IPS-20b (cell line): ENCODE data around the gene GSG1L.

Experiments
- H3K27ac ChIP-seq: one replicate; pipeline ENCODE4 v1.5.1; 2013; ENCODE audit warnings: low read length
- H3K27me3 ChIP-seq: 2 replicates; pipeline ENCODE4 v1.6.1; 2013; ENCODE audit warnings: mild to moderate bottlenecking, low read length, inconsistent platforms; ENCODE audit not compliant: insufficient read depth
- H3K36me3 ChIP-seq: 2 replicates; pipeline ENCODE4 v1.6.1; 2013; ENCODE audit warnings: low read depth, mild to moderate bottlenecking, inconsistent platforms, low read length, moderate library complexity; ENCODE audit not compliant: insufficient read depth
- H3K4me1 ChIP-seq: 2 replicates; pipeline ENCODE4 v1.6.1; 2013; ENCODE audit warnings: mild to moderate bottlenecking, control low read depth, inconsistent platforms, low read length, moderate library complexity; ENCODE audit not compliant: insufficient read depth
- H3K4me3 ChIP-seq: 2 replicates; pipeline ENCODE4 v1.5.1; 2013; ENCODE audit warnings: mild to moderate bottlenecking, low read length, inconsistent platforms
- H3K9ac ChIP-seq: 2 replicates; pipeline ENCODE4 v1.6.1; 2013; ENCODE audit warnings: low read depth, mild to moderate bottlenecking, inconsistent platforms, low read length, moderate library complexity
- H3K9me3 ChIP-seq: 2 replicates; pipeline ENCODE4 v1.6.1; 2013; ENCODE audit warnings: mild to moderate bottlenecking, low read depth, low read length, inconsistent platforms; ENCODE audit not compliant: insufficient read depth

The GSG1L gene

DNA sequence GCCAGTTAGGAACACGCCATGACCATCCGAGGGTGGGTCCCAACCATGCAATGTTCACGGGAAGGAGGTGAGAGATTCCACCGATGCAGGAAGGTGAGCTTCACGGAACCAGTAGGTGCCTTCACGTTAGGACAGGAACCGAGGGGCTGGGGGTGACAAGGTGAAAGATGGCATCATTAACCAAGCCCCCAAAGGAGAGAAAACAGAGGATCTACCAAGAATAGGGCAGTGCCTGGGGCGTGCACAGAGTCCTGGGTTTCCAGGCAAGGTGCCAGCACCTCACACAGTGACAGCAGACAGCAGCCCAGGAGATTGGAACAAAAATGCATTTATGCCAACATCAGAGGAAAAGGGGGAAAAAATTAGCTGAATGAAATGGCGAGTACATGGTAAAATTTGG lies 137.9 kb downstream of the GSG1L start:
- Histone ChIP-seq H3K4me1 (no peaks in the 10 kb centered on the region; the same call in 1 of the 2 replicates), H3K9me3 (no peaks in the 10 kb centered on the region), H3K9ac (no peak overlapping the region), H3K36me3 (no peaks in the 10 kb centered on the region), H3K27ac (no peak overlapping the region), H3K4me3 (no peak overlapping the region), H3K27me3 (no peaks in the 10 kb centered on the region)

DNA sequence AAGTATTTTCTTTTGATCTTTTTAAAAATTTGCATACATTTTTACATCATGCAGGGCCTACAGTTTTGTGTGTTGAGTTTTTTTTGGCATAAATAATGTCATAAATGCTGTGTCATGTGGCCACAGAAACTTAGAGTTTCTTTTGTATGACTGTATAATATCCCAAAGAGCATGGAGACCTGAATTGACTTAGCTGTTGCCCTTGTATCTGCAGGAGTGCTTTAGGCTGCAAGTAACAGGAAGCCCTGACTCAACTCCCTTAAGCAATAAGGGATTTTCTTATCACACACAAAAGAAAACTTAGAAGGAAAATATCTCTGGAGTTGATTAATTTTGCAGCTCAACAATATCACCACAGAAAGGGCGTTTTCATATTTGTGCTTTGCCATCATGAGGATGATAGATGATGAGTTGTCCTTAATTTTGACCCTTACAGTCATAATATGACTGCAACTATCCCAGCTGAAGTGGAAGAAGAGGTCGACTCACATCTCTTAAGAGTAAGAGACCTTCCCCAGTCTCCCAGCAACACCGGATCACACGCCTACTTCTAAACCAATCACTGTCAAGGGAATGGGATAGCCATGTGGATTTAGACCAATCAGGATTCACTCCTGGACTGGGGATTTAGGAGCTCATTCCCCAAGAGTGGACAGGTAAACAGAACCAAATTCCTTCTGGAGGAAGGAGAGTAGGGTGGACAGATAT lies 138.9 kb downstream of the GSG1L start:
- no peak overlapping the region for H3K27ac ChIP-seq
- H3K4me1 ChIP-seq, result no peaks in the 10 kb centered on the region; the same call in 1 of the 2 replicates
- no peak overlapping the region for H3K9ac ChIP-seq
- no peaks in the 10 kb centered on the region for H3K36me3 ChIP-seq
- H3K4me3 ChIP-seq, result no peak overlapping the region
- no peaks in the 10 kb centered on the region for H3K27me3 ChIP-seq
- no peaks in the 10 kb centered on the region for H3K9me3 ChIP-seq

DNA sequence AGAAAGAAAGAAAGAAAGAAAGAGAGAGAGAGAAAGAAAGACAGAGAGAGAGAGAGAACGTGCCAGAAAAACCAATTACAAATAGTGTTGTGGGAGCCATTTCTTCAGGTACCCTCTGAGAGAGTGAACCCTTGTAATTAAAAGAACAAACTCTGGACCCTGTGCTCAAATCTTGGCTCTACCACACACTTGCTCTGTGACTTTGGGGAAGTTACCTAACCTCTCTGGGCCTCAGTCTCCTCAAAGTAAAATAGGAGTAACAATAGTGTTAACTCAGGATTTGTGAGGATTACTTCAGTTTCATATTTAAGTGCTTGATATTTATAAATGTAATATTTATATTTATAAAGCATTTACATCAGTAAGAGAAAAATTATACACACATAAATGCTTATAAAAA lies 139.8 kb downstream of the GSG1L start:
- Histone ChIP-seq H3K9ac (no peak overlapping the region), H3K4me1 (no peaks in the 10 kb centered on the region; the same call in 1 of the 2 replicates), H3K27ac (no peak overlapping the region), H3K4me3 (no peak overlapping the region), H3K27me3 (no peaks in the 10 kb centered on the region), H3K36me3 (no peaks in the 10 kb centered on the region), H3K9me3 (no peaks in the 10 kb centered on the region)

DNA sequence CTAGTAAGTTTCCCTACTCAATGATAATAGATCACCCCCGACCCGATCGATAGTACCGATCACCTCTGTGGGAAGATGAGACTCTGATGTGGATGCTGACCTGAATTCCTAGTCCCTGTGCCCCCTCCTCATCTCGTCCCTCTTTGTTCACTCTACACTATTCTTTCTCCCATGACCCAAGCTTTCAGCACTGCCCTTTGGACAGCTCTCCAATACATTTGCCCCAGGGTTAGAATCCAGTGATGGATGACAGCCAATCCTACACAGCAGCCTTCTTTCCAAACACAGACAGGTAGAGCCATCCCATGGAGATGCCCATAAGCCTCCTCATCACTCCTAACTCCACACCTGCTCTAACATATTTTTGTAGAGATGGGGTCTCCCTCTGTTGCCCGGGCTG lies 141.1 kb downstream of the GSG1L start:
- Histone ChIP-seq H3K4me1 (no peaks in the 10 kb centered on the region; the same call in 1 of the 2 replicates), H3K27me3 (no peaks in the 10 kb centered on the region), H3K9ac (no peak overlapping the region), H3K9me3 (no peaks in the 10 kb centered on the region), H3K36me3 (no peaks in the 10 kb centered on the region), H3K27ac (no peak overlapping the region), H3K4me3 (no peak overlapping the region)

DNA sequence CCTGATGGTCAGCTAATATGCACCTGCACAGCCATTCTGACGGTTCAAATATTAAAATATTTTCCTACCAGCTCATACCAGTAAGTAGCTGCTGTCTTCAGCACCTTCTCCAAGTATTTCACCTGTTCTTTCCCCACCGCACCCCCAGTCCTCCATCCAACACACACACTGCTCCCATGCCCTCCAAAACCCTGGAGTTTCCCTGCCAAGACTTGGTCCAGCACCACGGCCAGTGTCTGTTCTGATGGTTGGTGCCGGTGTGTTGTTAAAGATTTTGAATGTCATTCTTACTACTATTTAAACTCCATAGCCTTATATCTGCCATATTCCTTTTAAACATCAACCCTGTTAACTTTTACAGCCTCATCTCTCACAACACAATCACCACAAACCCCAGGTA lies 142.4 kb downstream of the GSG1L start:
- H3K27ac ChIP-seq, result no peak overlapping the region
- no peak overlapping the region for H3K4me3 ChIP-seq
- no peak overlapping the region for H3K9ac ChIP-seq
- H3K36me3 ChIP-seq, result no peaks in the 10 kb centered on the region
- H3K27me3 ChIP-seq, result no peaks in the 10 kb centered on the region
- H3K4me1 ChIP-seq, result peaks cover 3% of the 10 kb centered on the region; the same call in 1 of the 2 replicates
- no peaks in the 10 kb centered on the region for H3K9me3 ChIP-seq

DNA sequence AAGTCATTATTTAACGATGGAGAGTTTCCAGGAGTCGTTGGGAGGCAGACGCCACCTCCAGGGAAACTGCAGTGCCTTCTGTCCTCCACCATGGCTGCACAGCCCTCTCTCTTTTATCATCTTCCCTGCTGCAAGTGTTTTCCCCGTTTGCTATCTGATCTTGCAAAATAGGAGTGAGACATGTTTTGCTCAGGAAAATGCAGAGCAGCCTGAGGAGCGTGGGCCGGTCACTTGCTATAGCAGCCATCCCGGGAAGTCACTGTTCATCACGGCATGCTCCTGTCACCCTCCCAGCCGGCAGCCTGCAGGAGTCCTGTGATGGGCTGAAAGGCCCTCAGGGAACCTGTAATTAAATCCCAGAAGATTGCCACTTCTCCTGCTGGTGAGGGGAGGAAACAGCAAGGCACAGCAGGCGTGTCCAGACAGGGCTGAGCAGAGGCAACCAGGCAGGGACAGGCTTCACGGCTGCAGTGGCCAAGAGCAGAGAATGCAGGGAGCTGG lies 143.1 kb downstream of the GSG1L start:
- peaks cover 3% of the 10 kb centered on the region; the same call in 1 of the 2 replicates for H3K4me1 ChIP-seq
- no peak overlapping the region for H3K27ac ChIP-seq
- no peaks in the 10 kb centered on the region for H3K36me3 ChIP-seq
- no peaks in the 10 kb centered on the region for H3K9me3 ChIP-seq
- no peaks in the 10 kb centered on the region for H3K27me3 ChIP-seq
- H3K4me3 ChIP-seq, result peak overlapping the region; percentile 27; the same call in 1 of the 2 replicates
- H3K9ac ChIP-seq, result no peak overlapping the region

DNA sequence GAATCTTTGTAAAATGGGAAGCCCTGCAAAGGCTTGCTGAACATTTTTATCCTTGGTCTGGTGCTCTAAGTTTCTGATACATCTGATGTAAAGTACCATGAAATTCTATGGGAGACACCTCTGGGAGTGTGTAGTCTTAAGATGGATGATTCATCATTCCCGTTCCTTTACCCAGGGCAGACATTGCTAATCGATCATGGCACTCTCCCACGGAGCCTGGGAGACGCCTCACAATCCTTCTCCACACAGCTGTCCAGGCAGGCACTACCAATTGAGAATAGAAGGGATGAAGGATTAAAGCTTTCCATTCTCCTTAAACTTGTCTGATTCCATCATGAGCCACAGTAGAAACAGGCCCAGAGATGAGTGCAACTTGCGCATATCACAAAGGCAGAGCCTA lies 144.8 kb downstream of the GSG1L start:
- peaks cover 3% of the 10 kb centered on the region; the same call in 1 of the 2 replicates for H3K4me1 ChIP-seq

DNA sequence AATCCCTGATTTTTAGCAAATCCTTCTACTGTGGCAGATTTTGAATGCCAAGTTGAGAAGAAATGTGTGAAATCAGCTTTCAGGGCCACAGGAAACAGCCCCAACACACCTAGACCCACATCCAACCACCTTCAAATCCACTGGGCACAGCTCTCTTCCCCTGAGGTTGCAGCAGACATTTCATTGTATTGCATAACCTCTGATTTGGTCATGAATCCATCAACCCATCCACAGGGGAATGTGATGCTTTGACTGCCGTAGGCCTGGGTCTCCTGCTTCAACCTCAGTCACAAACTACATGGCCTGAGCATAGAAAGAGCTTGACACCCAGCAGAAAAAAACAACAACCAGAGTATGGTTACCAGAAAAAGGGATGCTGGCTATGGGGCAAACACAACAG lies 145.6 kb downstream of the GSG1L start:
- Histone ChIP-seq H3K4me1 (peaks cover 3% of the 10 kb centered on the region; the same call in 1 of the 2 replicates), H3K9ac (no peak overlapping the region), H3K4me3 (no peak overlapping the region), H3K27me3 (no peaks in the 10 kb centered on the region), H3K27ac (no peak overlapping the region), H3K36me3 (no peaks in the 10 kb centered on the region), H3K9me3 (no peaks in the 10 kb centered on the region)

More for the DNA sequence above, 144.8 kb downstream of the GSG1L start:
- no peaks in the 10 kb centered on the region for H3K36me3 ChIP-seq
- H3K4me3 ChIP-seq, result no peak overlapping the region
- no peaks in the 10 kb centered on the region for H3K9me3 ChIP-seq
- no peak overlapping the region for H3K27ac ChIP-seq
- no peak overlapping the region for H3K9ac ChIP-seq
- no peaks in the 10 kb centered on the region for H3K27me3 ChIP-seq

DNA sequence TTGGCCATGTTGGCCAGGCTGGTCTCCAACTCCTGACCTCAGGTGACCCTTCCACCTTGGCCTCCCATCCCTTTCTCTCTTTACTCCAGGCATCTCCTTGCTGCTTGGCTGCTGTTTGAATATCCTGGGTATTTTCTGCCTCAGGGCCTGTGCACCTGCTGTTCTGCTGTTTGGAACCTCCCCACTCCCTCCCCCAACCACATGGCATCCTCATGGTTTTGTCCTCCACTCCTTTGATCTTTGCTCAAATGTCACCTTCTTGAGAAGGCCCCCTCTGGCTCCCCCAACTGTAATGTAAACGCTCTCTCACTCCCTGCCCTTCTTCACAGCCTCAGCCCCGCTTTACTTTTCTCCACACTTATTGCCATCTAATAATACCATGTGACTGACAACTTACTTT lies 152.0 kb downstream of the GSG1L start:
- no peaks in the 10 kb centered on the region for H3K27me3 ChIP-seq
- no peaks in the 10 kb centered on the region for H3K4me1 ChIP-seq
- H3K27ac ChIP-seq, result no peak overlapping the region
- H3K9me3 ChIP-seq, result no peaks in the 10 kb centered on the region
- no peaks in the 10 kb centered on the region for H3K36me3 ChIP-seq
- no peak overlapping the region for H3K9ac ChIP-seq
- H3K4me3 ChIP-seq, result no peak overlapping the region

DNA sequence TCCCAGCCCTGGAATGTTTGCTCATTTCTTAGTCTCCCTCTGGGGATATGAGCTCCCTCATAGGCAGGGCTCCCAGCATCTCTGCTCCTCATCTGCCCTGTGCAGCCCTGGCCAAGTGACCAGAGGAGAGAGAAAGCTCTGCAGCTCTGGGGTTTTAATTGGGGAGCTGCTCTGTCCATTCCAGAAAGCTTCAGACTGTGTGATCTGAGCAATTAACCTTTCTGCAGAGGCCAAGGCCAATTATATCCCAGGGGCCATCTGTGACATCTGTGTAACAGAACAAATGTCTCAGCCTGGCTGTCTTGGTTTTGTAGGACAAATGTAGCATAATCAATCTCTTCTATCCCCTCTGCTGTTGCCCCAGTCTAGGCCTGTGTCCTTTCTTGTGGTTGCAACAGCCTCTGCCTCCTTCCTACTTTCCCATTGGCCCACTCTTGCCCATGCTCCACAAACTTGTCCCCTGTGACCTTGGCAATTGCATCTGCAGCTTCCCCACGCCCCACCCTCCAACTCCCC lies 156.0 kb downstream of the GSG1L start:
- H3K9ac ChIP-seq, result no peak overlapping the region
- no peak overlapping the region for H3K4me3 ChIP-seq
- no peaks in the 10 kb centered on the region for H3K27me3 ChIP-seq
- no peaks in the 10 kb centered on the region for H3K4me1 ChIP-seq
- H3K36me3 ChIP-seq, result no peaks in the 10 kb centered on the region
- no peaks in the 10 kb centered on the region for H3K9me3 ChIP-seq
- H3K27ac ChIP-seq, result no peak overlapping the region

DNA sequence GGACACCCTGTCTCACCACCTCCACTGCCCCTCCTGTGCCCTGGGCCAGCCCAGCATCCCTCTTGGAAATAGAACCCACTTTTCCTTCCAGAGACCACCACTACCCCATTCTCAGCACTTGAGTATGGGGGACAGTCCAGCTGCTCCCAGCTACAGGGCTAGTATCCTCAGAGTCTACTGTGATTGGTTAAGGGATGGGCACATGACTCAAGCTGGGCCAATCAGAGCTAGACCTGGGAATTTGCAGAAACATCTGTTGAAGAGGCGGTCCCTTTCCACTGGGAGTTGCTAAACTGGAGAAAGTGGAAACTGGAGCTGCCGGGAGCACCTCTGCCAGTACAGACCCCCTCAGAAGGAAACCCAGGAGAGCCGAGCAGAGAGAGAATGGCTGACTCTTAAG lies 156.6 kb downstream of the GSG1L start:
- Histone ChIP-seq H3K27ac (no peak overlapping the region), H3K4me3 (no peak overlapping the region), H3K4me1 (no peaks in the 10 kb centered on the region), H3K9me3 (no peaks in the 10 kb centered on the region), H3K27me3 (no peaks in the 10 kb centered on the region), H3K9ac (no peak overlapping the region), H3K36me3 (no peaks in the 10 kb centered on the region)

DNA sequence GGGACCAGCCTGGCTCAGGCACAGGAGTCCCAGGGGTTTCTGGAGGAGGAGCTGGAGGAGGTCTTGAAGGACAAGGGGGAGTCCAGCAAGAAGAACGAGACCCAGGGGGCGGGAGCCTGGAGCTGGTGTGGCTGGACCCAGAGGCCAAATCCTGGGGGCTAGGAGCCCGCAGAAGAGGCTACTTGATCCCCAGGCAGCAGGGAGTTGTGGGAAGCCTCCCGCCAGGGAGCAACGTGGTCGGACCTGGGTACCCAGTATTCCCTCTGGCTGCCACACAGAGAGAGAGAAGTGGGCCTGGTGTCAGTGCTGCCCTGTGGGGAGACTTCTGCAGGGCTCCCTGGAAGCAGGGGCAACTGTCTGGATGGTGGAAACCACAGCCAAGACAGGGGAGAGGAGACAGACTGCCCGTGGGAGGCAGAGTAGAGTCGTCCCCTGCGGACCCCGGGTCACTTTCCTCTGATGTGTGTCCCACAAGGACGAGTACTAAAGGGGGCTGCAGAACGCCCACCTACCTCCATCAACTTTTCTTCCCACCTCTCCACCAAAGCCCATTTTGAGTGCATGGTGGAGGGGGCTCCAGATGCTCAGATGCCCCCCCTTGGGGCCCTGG lies 160.4 kb downstream of the GSG1L start:
- H3K9ac ChIP-seq, result no peak overlapping the region
- no peaks in the 10 kb centered on the region for H3K27me3 ChIP-seq
- H3K4me3 ChIP-seq, result no peak overlapping the region
- no peaks in the 10 kb centered on the region for H3K9me3 ChIP-seq
- H3K36me3 ChIP-seq, result no peaks in the 10 kb centered on the region
- H3K4me1 ChIP-seq, result no peaks in the 10 kb centered on the region
- no peak overlapping the region for H3K27ac ChIP-seq
